GM21526 (cell line): Measurements from ENCODE around the gene FAM120A.

Source experiments
- ATAC-seq: cut with Tn5 transposase; IDR thresholded peaks from one replicate; pipeline ENCODE4 v1.9.1; 2021; ENCODE audit warnings: moderate library complexity; ENCODE audit not compliant: unreplicated experiment, low FRiP score

Gene FAM120A

DNA sequence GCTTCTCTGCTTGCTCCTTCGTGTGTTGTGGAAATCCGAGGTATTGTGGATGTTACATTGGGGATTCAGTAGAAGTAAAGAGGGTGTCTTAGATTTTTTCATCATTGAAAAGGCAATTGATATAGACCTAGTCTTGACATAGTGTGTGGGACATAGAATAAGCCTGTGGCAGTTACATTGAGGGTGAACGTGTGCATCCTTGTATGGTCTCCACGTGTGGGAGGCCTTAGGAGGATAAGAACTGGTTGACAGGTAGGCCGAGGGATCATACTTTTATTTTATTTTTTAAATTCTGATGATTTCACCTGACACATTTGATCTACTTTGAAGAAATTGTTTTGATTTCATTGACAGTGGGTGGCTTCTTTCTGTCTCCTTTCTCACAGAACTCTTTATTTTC is 18.9 kb downstream of the FAM120A start:
- ATAC-seq: no peak

- no peak for ATAC-seq
Observed at GRCh38 chr9:93471124-93471523, 19.6 kb downstream of the FAM120A start.

DNA sequence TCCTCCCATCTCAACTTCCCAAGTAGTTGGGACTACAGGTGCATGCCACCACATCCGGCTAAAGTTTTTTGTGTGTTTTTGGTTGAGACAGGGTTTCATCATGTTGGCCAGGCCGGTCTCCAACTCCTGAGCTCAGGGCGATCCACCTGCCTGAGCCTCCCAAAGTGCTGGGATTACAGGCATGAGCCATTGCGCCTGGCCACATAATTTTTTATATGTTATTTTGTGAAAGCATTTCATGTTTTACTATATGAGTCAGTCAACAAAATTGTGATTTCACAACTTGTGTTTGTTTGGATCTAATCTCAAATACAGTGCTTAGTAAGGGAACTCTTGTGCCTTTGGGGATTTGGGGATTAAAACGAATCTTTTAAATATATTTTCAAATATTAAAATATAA is 21.9 kb downstream of the FAM120A start:
- no peak for ATAC-seq

DNA sequence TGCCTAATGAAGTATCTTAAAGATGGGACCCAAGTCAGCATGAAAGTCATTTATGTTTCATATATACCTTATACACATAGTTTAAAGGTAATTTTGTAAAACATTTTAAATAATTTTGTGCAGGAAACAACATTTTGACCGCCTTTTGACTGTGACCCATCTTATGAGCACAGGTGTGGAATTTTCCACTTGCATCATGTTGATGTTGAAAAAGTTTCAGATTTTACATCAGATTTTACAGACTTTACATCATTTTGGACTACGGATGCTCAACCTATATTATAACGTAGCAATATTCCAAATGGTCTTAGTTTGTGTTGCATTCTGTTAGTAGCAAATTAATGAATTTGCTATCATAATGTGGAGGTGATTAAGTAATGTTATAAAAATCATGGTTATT is 23.6 kb downstream of the FAM120A start:
- no peak for ATAC-seq

DNA sequence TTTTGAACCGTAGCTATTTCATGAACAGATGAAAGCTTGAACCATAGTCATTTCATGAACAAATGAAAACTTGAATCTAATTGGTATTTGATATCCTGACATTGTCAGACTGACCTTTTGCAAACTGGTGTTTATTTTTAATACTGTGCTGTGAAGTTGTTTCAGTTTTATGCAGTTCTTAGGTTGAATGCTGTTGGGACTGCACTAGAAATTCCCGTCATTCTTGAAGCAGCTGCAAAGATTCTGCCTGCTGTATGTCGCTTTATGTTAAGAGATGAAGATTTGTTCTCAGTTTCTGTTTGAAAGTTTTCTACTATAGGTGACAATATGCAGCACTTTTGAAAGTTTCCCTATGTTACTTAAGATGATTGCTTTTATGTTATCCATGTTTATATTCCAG is 24.4 kb downstream of the FAM120A start:
- no peak for ATAC-seq

- no peak for ATAC-seq
Observed at GRCh38 chr9:93476924-93477323, 25.4 kb downstream of the FAM120A start.

DNA sequence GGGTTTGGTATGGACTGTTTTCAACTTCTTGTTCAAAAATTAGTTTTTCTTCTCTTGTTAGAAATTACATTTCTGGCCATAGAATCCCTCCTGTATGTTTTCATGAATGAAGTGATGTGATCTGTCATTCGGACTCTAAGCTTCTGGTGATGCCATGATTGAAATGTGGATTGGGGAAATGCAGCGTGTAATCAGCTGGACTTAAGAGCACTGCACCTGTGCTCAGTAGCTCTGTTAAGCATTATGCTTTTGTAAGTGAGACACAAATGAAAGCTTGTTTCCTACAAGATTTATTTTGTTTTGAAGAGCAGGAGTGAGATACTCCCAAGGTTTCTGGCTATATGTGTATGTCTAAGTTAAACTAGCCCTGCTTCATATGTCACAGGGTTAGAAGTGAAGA is 25.9 kb downstream of the FAM120A start:
- ATAC-seq: no peak

DNA sequence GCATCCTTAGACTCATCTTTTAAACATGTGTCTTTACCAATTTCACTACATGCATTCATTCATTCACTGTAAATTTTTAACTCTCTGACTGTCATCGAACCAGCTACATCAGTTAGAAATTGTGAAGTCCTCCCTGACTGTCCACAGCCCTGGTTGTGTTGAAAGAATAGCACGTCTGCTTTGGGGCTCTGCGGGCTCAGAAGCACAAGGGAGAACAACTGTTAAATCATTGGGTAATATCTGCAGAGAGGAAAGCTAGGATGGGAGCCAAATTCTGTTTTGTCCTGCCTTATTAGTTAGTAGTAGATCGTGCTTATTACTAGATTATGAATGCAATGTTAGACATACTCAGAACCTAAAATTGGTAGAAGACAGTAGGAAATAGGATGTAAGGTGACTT is 28.2 kb downstream of the FAM120A start:
- no peak for ATAC-seq

DNA sequence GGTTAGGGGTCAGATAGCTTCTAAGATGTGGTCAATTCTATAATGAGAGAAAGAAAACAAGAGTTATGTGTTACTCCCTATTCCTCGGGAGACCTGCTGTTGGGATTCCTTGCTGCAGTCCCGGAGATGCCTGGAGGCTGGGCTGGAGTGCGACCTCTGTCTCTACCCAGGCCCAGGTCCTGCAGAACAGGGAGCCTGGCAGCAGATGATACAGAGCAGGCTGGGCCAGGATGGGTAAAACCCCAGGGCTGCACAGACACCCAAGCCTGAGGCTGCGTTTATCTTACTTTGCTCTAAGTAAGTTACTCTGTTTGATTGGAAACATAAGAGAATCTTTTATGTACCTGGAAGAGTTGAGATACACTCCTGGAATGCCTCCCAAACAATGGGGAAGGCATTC is 28.8 kb downstream of the FAM120A start:
- no peak for ATAC-seq

DNA sequence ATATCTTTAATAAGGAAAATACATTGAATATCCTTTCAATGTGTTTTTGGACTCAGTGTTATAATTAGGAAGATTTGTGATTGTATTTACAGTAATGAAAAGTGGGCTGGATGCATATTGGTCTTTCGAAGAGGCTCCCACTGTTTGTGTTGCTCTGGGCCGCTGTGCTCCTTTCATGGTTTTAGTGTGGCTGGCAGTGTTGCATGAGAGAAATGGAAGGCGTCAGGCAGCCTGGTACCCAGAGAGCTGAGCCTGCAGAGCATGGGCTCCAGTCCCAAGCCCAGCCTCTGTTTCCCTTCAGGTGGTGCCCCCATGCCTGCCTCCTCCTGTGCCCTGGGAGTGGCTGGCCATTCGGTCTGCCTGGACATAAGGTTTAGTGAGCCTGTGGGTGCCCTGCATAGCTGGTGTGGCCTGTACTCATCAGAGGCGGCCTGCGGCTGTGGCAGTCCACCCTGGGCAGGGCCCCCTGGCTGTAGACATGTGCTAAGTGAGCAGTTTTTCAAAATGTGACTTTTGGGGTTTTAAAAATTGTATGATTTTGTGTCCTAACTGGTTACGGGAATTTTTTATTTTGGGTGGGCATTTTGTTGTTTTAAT is 29.3 kb downstream of the FAM120A start:
- no peak for ATAC-seq

DNA sequence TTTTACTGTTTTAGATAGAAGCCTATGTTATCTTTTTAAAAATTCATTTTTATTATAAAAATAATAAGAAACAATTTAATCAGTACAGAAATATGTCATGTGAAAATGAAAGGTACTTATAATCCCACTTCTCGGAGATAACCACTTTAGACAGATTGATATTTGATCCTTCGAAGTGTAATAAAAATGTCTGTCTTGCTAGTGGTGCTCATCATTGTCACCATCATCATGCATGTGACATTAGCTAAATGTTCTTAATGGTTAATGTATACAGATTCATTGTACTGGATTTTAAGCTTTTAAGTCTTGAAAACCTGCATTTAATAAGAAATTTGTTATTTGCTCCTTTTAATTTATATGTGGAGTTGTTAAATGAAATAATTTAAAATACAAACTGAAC is 32.0 kb downstream of the FAM120A start:
- ATAC-seq: no peak

- no peak for ATAC-seq
Observed at GRCh38 chr9:93486268-93486667, 34.8 kb downstream of the FAM120A start.

DNA sequence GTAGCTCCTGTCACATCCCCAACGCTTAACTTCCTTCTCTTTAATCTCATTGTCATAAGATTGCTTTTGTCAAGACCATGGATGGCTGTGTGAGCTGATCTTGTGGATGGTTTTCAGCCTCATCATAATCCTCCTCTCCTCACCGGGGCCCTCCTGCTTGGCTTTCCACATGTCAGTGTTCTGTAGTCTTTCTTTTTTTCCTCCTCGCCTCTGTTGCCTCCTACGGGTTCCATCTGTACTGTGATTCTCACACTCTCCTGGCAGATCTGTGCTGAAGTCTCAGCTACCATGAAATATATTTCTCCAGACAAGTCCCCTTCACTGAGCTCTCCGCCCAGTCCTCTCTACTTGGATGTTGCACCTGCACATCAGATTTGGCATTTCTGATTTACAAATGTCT is 36.8 kb downstream of the FAM120A start:
- ATAC-seq: no peak

GRCh38 chr9:93491593-93492232 is 40.2 kb downstream of the FAM120A start:
- no peak for ATAC-seq

DNA sequence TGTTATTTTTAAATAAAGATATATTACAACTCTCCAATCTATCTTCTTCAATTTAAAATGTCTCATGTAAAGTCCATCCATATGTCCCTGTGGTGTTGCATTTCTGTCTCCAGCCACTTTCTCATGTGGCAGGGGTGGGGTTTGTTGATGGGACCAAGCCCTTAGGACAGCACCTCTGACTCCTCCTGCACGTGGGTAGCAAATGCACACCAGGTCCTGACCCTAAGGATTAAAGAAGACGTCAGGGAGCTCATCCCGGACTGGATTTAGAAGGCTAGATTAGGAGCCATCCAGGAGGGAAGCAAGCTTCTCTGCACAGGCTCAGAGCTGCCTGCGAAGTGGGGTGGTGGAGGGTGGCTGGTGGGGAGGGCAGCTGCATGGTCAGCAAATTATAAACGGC is 40.8 kb downstream of the FAM120A start:
- ATAC-seq: no peak

DNA sequence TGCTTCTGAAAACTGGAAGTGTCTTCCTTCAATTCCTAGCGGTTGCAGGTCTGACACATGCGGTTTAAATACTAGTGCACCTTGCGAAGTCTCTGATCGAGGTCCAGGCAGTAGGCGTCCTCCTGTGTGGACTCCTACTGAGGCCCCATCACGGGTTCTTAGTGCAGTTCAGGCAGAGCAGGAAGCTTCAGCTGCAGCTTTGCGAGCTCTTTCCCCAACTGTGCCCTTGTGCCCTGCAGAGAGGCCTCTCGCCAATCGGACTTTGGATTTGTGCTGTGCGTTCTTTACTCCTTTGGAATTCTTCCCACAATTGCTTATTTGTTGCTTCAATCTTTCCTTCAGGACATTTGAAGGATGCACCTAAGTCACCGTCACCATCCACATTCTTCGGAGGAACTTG is 42.5 kb downstream of the FAM120A start:
- ATAC-seq: no peak

GRCh38 chr9:93496285-93496684 is 44.8 kb downstream of the FAM120A start:
- no peak for ATAC-seq

DNA sequence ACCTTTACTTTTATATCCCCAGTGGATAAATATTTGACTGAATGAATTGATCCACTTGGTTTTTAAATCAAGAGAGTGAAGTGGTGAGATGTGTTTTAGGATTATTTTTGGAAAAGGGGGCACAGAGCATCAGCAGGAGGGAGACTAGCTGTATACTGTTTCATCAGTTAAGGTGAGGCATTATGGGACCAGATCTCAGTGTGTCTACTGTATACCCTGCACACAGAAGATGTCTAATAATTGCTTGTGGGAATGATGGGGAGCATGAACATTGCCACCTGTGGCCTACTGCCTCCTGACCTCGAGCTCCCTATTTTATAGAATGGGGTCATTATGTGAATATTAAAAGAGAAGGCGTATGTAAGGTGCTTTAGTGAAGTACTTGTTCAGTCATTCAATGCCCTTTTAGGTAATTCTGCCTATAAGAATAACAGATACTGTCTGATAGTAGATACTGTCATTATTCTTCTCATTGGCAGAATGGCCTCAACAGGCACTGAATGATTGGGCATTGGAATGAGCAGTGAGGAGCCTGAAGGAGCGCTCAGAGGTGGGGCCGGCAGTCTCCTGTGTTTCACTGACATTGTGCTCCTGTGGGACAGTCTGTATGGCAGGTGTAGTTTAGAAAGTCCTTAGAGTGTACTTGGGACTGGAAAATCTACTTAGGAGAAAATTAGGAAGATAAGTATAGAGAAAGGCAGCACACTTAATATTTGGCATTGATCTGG is 49.2 kb downstream of the FAM120A start:
- no peak for ATAC-seq

DNA sequence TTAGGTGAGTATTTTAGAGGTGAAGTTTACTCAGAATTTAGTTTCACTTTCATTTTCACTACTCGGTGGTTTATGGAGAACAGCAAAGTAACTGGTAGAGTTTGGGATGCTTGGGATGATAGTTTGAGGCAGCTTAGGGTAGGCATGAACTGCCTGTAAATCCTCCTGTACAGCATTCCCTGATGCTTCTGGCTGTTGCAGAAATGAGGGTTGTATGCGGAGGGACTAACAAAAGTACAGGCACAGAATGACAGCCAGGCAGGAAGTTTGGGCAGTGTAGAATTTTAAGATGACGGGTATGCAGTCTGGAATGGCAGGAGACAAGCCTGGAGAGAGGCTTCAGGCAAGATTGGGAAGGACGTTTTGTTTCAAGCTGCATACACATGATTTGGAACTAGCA is 49.9 kb downstream of the FAM120A start:
- ATAC-seq: no peak

DNA sequence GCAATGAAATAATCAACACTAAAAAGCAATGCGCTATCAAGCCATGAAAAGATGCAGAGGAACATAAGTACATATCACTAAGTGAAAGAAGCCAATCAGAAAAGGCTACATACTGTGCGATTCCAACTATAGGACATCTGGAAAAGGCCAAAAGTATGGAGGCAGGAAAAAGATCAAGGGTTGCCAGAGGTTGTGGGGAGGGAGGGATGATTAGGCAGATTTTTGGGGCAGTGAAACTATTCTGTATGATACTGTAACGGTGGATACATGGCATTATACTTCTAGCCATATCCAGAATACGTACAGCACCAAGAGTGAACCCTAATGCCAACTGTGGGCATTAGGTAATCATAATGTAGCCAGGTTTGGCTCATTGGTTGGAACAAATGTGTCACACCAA is 51.9 kb downstream of the FAM120A start:
- ATAC-seq: no peak

DNA sequence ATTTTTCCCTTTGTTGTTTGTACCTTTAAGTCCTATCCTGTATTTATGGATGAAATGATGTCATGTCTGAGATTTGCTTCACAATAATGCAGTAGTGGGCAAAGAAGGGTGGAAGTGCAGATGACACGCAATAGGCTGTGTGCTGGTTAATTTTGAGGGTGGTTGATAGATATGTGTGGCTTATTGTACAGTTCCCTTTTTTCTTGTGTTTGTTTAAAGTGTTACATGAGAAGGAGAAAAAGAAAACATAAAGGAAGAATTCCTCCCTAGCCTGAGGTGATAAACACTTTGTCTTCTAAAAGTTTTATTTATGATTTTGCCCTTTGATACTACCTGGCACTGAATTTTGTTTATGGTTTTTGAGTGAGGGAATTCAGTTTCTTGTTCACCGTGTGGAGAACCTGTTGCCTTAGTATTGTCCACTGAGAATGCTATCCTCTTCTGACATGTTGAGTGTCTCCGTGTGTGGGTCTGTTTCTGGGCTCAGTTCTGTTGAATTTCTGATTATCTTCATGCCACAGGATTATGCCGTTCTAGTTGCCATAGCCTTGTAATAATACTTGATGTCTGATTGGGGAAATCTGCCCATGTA is 54.2 kb downstream of the FAM120A start:
- no peak for ATAC-seq

DNA sequence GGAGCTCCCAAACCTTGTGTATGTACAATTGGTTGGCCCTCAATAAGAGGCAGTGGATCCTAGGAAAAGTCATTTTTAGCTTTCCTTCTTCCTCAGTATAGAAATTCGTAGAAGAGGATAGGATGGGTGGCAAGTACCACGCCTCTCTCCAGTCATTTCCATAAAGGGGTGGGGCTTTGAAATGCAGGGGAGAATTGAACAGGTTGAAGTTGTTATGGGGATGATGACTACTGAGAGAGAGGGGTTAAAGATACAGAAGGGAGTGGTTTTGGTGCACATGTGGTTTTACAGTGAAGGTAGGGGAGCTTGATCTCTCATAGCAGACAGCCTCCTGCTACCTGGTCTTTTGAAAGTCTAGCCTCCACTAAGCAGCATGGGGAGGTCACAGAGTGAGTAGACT is 56.3 kb downstream of the FAM120A start:
- ATAC-seq: no peak
